ENCODE data around the gene SCART1.

SCART1 gene

DNA sequence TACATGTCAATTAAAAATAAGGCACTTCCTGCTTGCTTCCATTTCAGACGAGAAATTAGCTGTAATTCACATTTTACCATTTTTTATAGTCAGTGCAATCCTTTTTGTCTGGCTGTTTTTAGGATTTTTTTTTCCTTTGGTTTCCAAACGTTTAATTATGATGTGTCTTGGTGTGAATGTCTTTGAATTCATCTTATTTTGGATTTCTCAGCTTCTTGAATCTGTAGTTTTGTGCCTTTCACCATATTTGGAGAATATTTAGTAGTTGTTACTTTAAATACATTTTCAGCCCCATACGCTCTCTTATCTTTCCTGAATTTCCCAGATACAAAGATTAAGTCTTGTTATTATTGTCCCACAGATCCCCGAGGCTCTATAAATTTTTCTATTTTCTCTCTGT lies 2.4 kb upstream of the SCART1 start:
- Histone ChIP-seq H3K4me3 (ENCODE audit: low read length) (no peak overlapping the region), H3K27ac (ENCODE audit: low read length) (no peak overlapping the region), H3K9me3 (ENCODE audit: insufficient read depth, low read depth, low read length) (peaks cover 82% of the 10 kb centered on the region), H3K9ac (ENCODE audit: low read depth, low read length) (no peak overlapping the region), H3K4me1 (ENCODE audit: insufficient read depth, low read length) (no peaks in the 10 kb centered on the region), H3K36me3 (ENCODE audit: insufficient read depth, low read depth, low read length) (no peaks in the 10 kb centered on the region), H3K27me3 (ENCODE audit: insufficient read depth, low read length) (no peaks in the 10 kb centered on the region)

DNA sequence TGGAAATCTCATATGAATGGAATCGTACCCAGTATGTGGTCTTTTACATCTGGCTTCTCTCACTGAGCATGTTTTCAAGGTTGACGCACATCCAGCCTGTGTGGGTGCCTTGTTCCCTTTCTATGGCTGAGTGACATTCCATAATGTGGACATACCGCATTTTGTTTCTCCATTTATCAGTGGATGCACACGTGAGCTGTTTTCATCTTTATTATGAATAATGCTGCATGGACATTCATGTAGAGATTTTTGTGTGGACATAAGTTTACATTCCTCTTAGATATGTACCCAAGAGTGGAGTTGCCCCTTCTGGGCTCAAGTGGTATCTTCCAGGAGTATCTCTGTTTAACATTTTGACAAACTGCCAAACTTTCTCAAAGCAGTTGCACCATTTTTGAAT lies 1.3 kb upstream of the SCART1 start:
- peaks cover 82% of the 10 kb centered on the region for H3K9me3 ChIP-seq (ENCODE audit: insufficient read depth, low read depth, low read length)
- no peak overlapping the region for H3K27ac ChIP-seq (ENCODE audit: low read length)
- no peak overlapping the region for H3K4me3 ChIP-seq (ENCODE audit: low read length)
- no peaks in the 10 kb centered on the region for H3K27me3 ChIP-seq (ENCODE audit: insufficient read depth, low read length)
- no peak overlapping the region for H3K9ac ChIP-seq (ENCODE audit: low read depth, low read length)
- no peaks in the 10 kb centered on the region for H3K36me3 ChIP-seq (ENCODE audit: insufficient read depth, low read depth, low read length)
- no peaks in the 10 kb centered on the region for H3K4me1 ChIP-seq (ENCODE audit: insufficient read depth, low read length)

DNA sequence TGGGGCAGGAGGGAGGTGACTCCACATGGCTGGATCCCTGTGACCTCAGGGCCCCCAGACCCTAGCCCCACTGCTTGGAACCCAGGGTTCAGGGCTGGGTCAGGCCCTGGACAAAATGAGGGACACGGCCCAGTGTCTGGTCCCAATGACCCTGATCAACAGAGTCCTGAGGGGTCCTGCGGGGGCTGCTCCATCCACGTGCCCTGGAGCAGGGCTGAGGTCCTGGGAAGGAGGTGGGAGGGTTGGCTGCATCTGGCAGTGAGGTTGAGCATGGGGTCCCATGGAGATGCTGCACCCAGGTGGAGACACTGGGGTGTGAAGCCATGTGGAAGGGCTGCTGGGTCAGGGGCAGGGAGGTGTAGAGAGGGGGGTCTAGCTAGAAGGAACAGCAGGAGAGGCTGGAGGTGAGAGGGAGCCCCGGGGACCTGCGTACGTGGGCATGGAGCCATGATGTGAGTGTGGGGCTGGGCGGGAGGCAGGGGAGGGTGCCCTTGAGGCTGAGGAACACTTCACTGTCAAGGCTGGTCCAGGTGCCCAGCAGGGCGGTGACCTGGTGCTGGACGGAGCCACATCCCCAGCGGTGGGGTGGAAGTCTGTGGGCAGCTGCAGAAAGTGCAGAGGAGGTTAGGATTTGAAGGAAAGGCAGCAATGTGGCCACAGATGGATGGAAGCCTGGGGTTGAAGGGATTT lies 604 bp downstream of the SCART1 start:
- H3K4me1 ChIP-seq (ENCODE audit: insufficient read depth, low read length): no peaks in the 10 kb centered on the region
- no peaks in the 10 kb centered on the region for H3K27me3 ChIP-seq (ENCODE audit: insufficient read depth, low read length)
- no peaks in the 10 kb centered on the region for H3K36me3 ChIP-seq (ENCODE audit: insufficient read depth, low read depth, low read length)
- no peak overlapping the region for H3K4me3 ChIP-seq (ENCODE audit: low read length)
- H3K9me3 ChIP-seq (ENCODE audit: insufficient read depth, low read depth, low read length): peaks cover 82% of the 10 kb centered on the region
- no peak overlapping the region for H3K9ac ChIP-seq (ENCODE audit: low read depth, low read length)
- no peak overlapping the region for H3K27ac ChIP-seq (ENCODE audit: low read length)

DNA sequence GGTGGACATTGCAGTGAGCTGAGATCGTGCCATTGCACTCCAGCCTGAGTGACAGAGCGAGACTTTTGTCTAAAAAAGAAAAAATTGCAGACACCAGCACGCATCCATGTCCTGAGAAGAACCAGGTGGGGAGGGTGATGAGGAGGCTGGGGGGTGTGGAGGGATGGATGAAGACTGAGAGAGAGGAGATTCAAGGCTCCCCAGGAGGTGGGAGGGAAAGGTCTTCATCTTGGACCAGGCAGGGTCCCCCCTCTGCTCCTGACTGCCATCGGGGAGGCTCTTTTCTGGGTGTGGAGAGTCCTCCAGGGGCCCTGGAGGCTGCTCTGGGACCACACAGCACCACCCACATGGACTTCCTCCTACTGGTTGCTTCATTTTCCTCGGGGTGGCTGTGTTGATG lies 1.5 kb downstream of the SCART1 start:
- H3K27ac ChIP-seq (ENCODE audit: low read length): no peak overlapping the region
- H3K4me3 ChIP-seq (ENCODE audit: low read length): no peak overlapping the region
- no peaks in the 10 kb centered on the region for H3K4me1 ChIP-seq (ENCODE audit: insufficient read depth, low read length)
- H3K9ac ChIP-seq (ENCODE audit: low read depth, low read length): no peak overlapping the region
- no peaks in the 10 kb centered on the region for H3K36me3 ChIP-seq (ENCODE audit: insufficient read depth, low read depth, low read length)
- H3K9me3 ChIP-seq (ENCODE audit: insufficient read depth, low read depth, low read length): peaks cover 80% of the 10 kb centered on the region
- no peaks in the 10 kb centered on the region for H3K27me3 ChIP-seq (ENCODE audit: insufficient read depth, low read length)

DNA sequence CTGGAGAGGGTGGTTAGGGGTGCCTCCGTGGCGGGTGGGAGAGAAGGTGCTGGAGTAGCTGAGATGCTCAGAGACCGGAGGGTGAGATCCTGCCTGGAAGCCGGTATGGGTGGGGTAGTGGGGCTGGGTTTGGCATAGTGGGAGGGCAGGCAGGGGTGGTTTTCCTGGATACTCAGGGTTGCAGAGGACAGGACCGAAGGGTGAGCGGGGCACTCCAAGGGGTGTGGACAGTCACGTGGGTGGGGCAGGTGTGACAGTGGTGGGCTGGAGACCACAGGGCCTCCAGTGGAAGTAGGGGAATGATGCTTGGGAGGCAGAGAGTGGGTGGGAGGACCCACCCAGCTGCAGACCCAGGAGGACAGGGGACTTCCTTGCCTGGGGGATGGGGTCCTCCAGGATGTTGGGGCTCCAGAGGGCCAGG lies 1.9 kb downstream of the SCART1 start:
- Histone ChIP-seq H3K4me3 (ENCODE audit: low read length) (no peak overlapping the region), H3K27ac (ENCODE audit: low read length) (no peak overlapping the region), H3K4me1 (ENCODE audit: insufficient read depth, low read length) (no peaks in the 10 kb centered on the region), H3K27me3 (ENCODE audit: insufficient read depth, low read length) (no peaks in the 10 kb centered on the region), H3K36me3 (ENCODE audit: insufficient read depth, low read depth, low read length) (no peaks in the 10 kb centered on the region), H3K9me3 (ENCODE audit: insufficient read depth, low read depth, low read length) (peaks cover 81% of the 10 kb centered on the region), H3K9ac (ENCODE audit: low read depth, low read length) (no peak overlapping the region)

DNA sequence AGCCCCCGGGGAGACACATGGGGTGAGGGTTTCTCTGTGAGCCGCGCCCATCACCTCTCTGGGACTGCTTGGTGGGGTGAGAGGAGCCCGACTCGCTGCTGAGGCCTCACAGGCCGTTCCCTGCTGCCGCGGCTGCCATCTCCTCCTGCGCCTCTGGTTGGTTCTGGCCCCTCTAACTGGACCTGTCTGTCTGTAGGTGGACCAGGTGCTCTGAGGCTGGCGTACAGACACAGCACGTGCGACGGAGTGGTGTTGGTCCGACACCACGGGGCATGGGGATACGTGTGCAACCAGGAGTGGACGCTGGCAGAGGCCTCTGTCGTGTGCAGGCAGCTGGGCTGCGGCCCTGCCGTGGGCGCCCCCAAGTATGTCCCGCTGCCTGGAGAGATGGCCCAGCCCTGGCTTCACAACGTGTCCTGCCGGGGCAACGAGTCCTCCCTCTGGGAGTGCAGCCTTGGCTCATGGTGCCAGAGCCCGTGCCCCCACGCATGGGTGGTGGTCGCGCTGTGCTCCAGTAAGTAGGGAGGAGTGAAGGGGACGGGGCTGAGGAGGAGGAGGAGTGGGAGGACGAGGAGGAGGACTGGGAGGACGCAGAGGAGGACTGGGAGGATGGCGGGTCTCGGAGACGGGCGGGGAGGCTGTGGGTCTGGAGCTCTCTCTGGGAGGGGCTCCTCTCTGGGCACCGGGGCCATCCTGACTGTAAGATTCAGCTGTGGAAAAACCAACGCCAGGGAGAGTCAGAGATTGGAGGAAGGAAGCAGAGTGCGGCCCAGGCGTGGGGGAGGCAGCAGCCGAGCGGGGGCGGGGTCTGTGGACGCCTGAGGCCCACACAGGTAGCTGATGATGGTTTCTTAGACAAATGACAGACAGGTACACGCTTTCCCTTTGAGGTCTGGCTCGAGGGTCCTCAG lies 2.6 kb downstream of the SCART1 start:
- Histone ChIP-seq H3K4me1 (ENCODE audit: insufficient read depth, low read length) (no peaks in the 10 kb centered on the region), H3K9ac (ENCODE audit: low read depth, low read length) (no peak overlapping the region), H3K4me3 (ENCODE audit: low read length) (no peak overlapping the region), H3K36me3 (ENCODE audit: insufficient read depth, low read depth, low read length) (no peaks in the 10 kb centered on the region), H3K27me3 (ENCODE audit: insufficient read depth, low read length) (no peaks in the 10 kb centered on the region), H3K9me3 (ENCODE audit: insufficient read depth, low read depth, low read length) (peaks cover 84% of the 10 kb centered on the region), H3K27ac (ENCODE audit: low read length) (no peak overlapping the region)

DNA sequence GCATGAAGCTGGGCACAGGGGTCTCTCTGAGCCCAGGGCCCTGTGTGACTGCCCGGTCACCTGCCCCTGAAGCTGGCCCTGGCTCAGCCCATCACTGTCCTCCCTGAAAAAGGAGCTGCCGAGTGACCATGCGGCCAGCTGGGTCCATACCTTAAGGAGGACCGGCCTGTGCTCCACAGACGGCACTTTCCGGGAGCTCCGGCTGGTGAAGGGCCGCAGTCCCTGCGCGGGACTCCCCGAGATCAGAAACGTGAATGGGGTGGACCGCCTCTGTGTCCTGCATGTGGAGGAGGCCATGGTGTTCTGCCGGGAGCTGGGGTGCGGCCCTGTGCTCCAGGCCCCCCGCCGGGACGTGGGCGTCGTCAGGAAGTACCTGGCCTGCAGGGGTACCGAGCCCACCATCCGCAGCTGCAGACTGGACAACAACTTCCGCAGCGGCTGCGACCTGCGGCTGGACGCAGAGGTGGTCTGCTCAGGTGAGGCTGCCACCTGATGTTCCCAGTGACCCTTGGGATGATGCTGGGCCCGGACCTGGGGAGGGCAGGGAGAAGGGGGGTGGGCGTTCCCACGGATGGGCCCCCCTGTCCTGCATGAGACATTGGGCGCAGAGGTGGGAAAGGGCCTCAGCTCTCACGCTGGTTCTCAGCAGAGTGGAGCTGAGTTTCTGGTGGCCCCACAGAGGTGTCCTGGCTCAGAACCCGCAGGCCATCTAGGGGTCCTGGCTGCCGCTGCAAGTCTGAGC lies 3.5 kb downstream of the SCART1 start:
- H3K27ac ChIP-seq (ENCODE audit: low read length): no peak overlapping the region
- no peaks in the 10 kb centered on the region for H3K36me3 ChIP-seq (ENCODE audit: insufficient read depth, low read depth, low read length)
- H3K9me3 ChIP-seq (ENCODE audit: insufficient read depth, low read depth, low read length): peaks cover 93% of the 10 kb centered on the region
- H3K27me3 ChIP-seq (ENCODE audit: insufficient read depth, low read length): no peaks in the 10 kb centered on the region
- no peaks in the 10 kb centered on the region for H3K4me1 ChIP-seq (ENCODE audit: insufficient read depth, low read length)
- H3K4me3 ChIP-seq (ENCODE audit: low read length): no peak overlapping the region
- H3K9ac ChIP-seq (ENCODE audit: low read depth, low read length): no peak overlapping the region

DNA sequence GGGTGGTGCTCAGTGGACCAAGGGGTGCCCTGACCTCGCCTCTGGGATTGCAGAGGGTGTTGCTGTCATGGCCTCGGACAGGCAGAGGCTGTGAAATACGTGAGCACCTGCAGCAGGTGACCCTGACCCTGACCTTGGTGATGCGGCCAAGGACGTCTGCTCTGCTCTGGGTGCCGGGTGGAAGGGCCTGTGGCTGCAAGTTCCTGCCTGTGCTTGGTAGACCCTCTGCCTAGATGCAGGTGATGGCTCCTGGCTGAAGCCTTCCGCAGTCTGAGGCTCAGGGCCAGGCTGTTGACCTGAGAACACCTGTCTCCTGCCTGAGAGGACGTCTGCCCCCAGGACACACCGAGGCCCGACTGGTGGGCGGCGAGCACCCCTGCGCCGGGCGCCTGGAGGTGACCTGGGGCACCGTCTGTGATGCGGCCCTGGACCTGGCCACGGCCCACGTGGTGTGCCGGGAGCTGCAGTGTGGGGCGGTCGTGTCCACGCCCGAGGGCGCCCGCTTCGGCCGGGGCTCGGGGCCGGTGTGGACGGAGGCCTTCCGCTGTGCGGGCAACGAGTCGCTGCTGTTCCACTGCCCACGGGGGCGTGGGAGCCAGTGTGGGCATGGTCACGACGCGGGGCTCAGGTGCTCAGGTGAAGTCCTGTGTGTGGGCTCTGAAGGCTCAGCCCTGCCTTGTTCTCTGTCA lies 4.4 kb downstream of the SCART1 start:
- H3K27me3 ChIP-seq (ENCODE audit: insufficient read depth, low read length): no peaks in the 10 kb centered on the region
- H3K9ac ChIP-seq (ENCODE audit: low read depth, low read length): no peak overlapping the region
- H3K9me3 ChIP-seq (ENCODE audit: insufficient read depth, low read depth, low read length): peaks cover 93% of the 10 kb centered on the region

DNA sequence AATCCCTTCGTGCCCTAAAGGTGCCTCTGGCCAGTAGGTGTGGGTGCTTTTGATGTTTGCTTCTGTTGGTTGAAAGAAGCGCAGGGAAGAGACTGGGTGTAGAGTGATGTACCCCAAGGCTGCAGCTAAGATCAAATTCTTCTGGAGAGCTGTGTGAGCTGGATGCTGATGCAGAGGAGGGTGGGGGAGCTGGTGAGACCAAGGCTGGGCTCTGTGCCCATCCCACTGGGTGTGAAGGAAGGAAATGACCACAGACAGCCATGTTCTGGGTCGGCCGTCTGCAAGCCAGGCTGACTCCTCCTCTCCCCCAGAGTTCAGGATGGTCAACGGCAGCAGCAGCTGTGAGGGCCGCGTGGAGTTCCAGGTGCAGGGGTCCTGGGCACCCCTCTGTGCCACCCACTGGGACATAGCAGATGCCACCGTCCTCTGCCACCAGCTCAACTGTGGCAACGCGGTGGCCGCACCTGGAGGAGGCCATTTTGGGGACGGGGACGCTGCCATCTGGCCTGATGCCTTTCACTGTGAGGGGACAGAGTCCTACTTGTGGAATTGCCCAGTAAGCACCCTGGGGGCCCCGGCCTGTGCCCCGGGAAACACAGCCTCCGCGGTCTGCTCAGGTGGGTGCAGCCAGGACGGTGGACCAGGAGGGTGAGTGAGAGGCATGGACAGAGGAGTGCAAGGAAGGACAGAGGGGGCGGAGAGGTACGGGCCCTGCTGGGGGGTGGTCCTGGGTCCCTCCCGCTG lies 5.1 kb downstream of the SCART1 start:
- no peak overlapping the region for H3K27ac ChIP-seq (ENCODE audit: low read length)
- no peak overlapping the region for H3K9ac ChIP-seq (ENCODE audit: low read depth, low read length)
- no peaks in the 10 kb centered on the region for H3K4me1 ChIP-seq (ENCODE audit: insufficient read depth, low read length)
- no peaks in the 10 kb centered on the region for H3K27me3 ChIP-seq (ENCODE audit: insufficient read depth, low read length)
- H3K9me3 ChIP-seq (ENCODE audit: insufficient read depth, low read depth, low read length): peaks cover 93% of the 10 kb centered on the region
- H3K36me3 ChIP-seq (ENCODE audit: insufficient read depth, low read depth, low read length): no peaks in the 10 kb centered on the region
- no peak overlapping the region for H3K4me3 ChIP-seq (ENCODE audit: low read length)

More for the DNA sequence above, 4.4 kb downstream of the SCART1 start:
- no peak overlapping the region for H3K27ac ChIP-seq (ENCODE audit: low read length)
- H3K4me3 ChIP-seq (ENCODE audit: low read length): no peak overlapping the region
- H3K4me1 ChIP-seq (ENCODE audit: insufficient read depth, low read length): no peaks in the 10 kb centered on the region
- no peaks in the 10 kb centered on the region for H3K36me3 ChIP-seq (ENCODE audit: insufficient read depth, low read depth, low read length)

DNA sequence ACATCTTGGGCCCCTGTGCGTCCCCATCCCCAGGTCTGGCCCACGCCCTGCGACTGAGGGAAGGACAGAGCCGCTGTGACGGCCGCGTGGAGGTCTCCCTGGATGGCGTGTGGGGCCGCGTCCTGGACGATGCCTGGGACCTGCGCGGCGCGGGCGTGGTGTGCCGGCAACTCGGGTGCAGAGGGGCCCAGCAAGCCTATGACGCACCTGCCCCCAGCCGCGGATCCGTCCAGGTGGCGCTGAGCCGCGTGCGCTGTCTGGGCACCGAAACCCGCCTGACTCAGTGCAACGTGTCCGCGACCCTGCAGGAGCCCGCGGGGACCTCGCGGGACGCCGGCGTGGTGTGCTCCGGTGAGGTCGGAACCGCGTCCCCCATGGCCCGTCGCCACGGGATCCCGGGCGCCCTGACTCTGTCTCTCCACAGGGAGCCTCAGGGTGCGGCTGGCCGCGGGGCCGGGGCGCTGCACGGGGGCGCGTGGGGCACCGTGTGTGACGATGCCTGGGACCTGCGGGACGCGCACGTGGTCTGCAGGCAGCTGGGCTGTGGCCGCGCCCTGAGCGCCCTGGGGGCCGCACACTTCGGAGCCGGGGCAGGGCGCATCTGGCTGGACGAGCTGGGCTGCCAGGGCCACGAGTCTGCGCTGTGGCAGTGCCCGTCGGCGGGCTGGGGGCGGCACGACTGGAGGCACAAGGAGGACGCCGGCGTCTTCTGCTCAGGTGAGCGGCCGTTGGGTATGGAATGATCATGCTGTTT lies 5.9 kb downstream of the SCART1 start:
- H3K27me3 ChIP-seq (ENCODE audit: insufficient read depth, low read length): no peaks in the 10 kb centered on the region
- H3K27ac ChIP-seq (ENCODE audit: low read length): no peak overlapping the region
- H3K4me1 ChIP-seq (ENCODE audit: insufficient read depth, low read length): no peaks in the 10 kb centered on the region
- no peak overlapping the region for H3K9ac ChIP-seq (ENCODE audit: low read depth, low read length)
- H3K9me3 ChIP-seq (ENCODE audit: insufficient read depth, low read depth, low read length): peaks cover 93% of the 10 kb centered on the region
- no peak overlapping the region for H3K4me3 ChIP-seq (ENCODE audit: low read length)
- no peaks in the 10 kb centered on the region for H3K36me3 ChIP-seq (ENCODE audit: insufficient read depth, low read depth, low read length)
